Large intestine (tissue), 3 donors: Measurements from ENCODE around the gene DEAF1. TPM values are rescaled to one million over a fixed set of nuclear protein-coding genes. Genes with fewer than 3 reads are reported as not detected.
A peak's percentile ranks its signal among the peaks of the same experiment; 100 is the strongest.

Experiments
- DNase-seq, 2 donors: peaks; one replicate each; pipeline versions ENCODE4 v3.0.0 to v3.0.0-alpha.2; 2013
- H3K27ac ChIP-seq: one replicate; pipeline ENCODE4 v1.5.1; 2013; ENCODE audit warnings: low read length
- H3K27me3 ChIP-seq: 2 replicates; pipeline ENCODE4 v1.6.1; 2013; ENCODE audit warnings: low read length; ENCODE audit not compliant: control insufficient read depth, insufficient read depth
- H3K36me3 ChIP-seq: 2 replicates; pipeline ENCODE4 v1.6.1; 2013; ENCODE audit warnings: low read length; ENCODE audit not compliant: control insufficient read depth, insufficient read depth
- H3K4me1 ChIP-seq: one replicate; pipeline ENCODE4 v1.6.1; 2013; ENCODE audit warnings: low read length; ENCODE audit not compliant: control insufficient read depth, insufficient read depth
- H3K4me3 ChIP-seq: one replicate; pipeline ENCODE4 v1.5.1; 2013; ENCODE audit warnings: low read length
- H3K9me3 ChIP-seq: one replicate; pipeline ENCODE4 v1.6.1; 2013; ENCODE audit warnings: mild to moderate bottlenecking, low read depth, low read length, moderate library complexity; ENCODE audit not compliant: control insufficient read depth
- WGBS: methylation state at CpG from one replicate; pipeline ENCODE4 v1.1.5; 2013; ENCODE audit warnings: low lambda C conversion rate; ENCODE audit not compliant: insufficient coverage; 5-methylcytosine and 5-hydroxymethylcytosine counted together
- polyA plus RNA-seq: library from polyadenylated mRNA; unstranded; fragments of 120-200 nt; gene quantifications from one replicate; pipeline ENCODE4 v1.2.1, GENCODE V29; 2013

The DEAF1 gene
- polyA plus RNA-seq, 1 donor = 24.1 TPM

DNA sequence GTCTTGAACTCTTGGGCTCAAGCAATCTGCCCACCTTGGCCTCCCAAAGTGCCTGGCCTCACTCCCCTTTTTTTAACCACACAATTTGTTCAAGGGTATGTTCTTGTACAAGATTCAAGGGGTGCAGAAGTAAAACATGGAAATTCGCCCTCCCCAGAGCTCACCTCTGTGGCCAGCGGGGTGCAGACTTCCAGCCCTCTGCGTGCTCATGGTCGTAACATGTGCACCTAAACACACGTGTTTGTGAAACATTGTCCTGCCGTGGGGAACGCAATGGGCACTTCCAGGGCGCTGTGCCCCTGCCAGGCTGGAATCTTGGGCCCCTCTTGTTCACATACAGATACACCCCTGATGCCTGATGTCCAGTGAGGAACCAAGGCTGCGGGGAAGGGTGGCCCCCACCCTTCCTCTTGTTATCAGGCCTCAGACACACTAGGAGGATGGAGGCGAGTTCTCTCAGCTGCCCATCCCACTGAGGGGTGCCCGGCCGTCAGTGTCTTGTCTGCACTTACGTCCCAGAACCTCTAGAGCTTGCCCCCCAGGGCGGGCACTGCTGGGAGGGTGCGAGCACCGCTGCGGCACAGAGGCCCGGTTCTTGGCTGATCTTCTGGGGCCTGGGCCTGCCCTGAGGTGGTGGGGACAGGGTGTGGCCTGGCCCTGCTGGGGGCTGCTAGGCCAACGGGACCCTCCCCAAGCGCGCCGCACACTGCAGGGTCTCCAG, 6.9 kb upstream of the DEAF1 start:
- no peak for DNase-seq
- Histone ChIP-seq H3K27ac (no peak overlapping the region), H3K36me3 (peaks cover 18% of the 10 kb centered on the region)

DNA sequence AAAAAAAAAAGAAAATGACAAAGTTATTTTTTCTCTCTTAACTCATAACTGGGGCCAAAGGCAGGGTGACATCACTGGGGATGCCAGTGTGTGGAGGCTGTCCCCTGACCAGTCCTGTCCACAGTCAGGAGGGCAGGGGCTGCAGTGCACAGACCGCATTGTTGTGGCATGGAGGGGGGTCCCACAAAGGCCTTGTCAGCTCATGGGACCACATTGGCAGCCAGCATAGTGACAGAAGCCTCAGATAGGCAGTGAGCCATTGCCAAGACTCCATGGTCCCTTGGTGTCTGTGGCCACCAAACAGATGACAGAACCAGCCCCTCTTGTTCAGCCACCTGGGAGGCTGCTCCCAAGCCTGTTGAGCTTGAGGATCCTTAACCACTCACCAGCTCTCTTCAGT, 4.7 kb upstream of the DEAF1 start:
- no peak for DNase-seq
- no peaks in the 10 kb centered on the region for H3K9me3 ChIP-seq
- H3K27me3 ChIP-seq = no peaks in the 10 kb centered on the region
- H3K27ac ChIP-seq = no peak overlapping the region
- no CpG with 5 or more reads among the region's 1 CpG for WGBS
- no peak overlapping the region for H3K4me3 ChIP-seq
- peaks cover 30% of the 10 kb centered on the region for H3K4me1 ChIP-seq
- H3K36me3 ChIP-seq = peaks cover 18% of the 10 kb centered on the region

More for the DNA sequence above, 6.9 kb upstream of the DEAF1 start:
- peaks cover 33% of the 10 kb centered on the region for H3K4me1 ChIP-seq
- no CpG with 5 or more reads among the region's 22 CpGs for WGBS
- H3K9me3 ChIP-seq = no peaks in the 10 kb centered on the region
- H3K27me3 ChIP-seq = peaks cover 6% of the 10 kb centered on the region
- H3K4me3 ChIP-seq = no peak overlapping the region

DNA sequence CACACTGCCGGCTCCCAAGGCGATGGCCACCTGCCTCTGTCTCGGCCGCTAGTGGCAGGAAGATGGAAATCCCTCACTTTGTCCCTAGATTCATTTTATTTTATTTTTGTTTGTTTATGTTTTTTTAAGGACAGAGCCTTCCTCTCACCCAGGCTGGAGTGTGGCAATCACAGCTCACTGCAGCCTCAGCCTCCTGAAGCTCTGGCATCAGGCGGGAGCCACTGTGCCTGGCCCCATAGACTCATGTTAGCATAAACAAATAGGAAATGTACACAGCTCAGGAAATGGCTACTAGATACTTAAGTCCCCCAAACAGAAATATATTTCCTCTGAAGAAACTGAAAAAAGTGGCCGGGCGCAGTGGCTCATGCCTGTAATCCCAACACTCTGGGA, 4.1 kb upstream of the DEAF1 start:
- peaks cover 4% of the 10 kb centered on the region for H3K9me3 ChIP-seq
- H3K27ac ChIP-seq = no peak overlapping the region
- H3K4me1 ChIP-seq = peaks cover 27% of the 10 kb centered on the region
- peaks cover 16% of the 10 kb centered on the region for H3K36me3 ChIP-seq
- DNase-seq = no peak
- no peak overlapping the region for H3K4me3 ChIP-seq
- WGBS = 86% methylated on average over 4 of the region's 7 CpGs
- H3K27me3 ChIP-seq = no peaks in the 10 kb centered on the region

DNA sequence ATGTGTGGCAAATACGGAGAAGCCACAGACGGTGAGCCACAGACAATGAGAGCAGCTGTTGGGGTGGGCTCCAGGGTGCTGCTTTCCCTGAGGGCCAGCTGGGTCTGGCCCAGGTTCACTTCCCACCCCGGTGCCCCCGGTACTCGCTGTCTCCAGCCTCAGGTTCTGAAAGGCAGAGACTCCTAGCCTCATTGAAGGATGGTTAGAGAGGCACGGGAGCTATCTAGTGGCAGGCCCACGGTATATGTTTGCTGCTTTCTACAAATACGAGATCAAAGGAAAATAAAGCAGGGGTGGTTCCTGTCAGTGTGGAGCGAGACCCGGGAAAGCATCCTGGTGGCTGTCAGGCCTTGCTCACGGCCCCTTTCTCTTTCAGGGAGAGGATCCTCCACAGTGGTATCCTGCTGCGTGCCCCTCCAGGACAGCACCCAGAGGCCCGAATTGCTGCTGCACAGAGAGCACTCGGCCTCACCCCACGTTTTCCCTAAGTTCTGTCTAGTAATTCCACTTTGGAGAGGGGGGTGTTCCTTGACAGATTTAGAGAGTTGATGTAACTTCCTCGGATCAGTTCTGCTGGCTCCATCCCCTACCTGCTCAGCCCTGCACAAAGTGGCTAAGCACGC, 3.6 kb upstream of the DEAF1 start:
- Histone ChIP-seq H3K27me3 (no peaks in the 10 kb centered on the region), H3K4me1 (peaks cover 27% of the 10 kb centered on the region), H3K9me3 (peaks cover 9% of the 10 kb centered on the region), H3K4me3 (no peak overlapping the region), H3K36me3 (peaks cover 16% of the 10 kb centered on the region), H3K27ac (no peak overlapping the region)
- 80% methylated on average over 1 of the region's 17 CpGs for WGBS
- DNase-seq = no peak

DNA sequence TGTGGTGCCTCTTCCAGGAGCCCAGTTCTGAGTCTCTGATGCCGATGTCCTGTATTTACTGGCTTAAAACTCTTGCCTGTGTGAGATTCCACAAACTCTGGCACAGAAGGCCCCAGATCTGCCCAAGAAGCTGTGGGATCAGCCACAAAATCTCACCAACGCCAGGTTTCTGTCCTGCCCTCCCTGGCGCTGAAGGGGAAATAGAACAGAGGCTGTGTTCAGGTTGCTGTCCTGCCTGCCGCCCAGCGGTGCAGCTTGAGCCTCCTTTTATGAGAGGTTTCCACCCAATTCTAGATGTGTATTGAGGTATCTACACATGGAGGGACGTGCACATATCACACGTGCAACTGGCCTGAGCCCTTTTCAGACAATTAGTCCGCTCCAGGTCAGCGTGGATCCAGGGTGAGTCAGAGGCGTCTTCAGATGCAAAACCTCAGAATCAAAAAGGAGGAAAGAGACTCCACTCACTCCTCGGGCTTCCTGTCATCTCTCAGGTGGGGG, 2.8 kb upstream of the DEAF1 start:
- Histone ChIP-seq H3K27ac (no peak overlapping the region), H3K4me1 (peaks cover 22% of the 10 kb centered on the region), H3K9me3 (peaks cover 9% of the 10 kb centered on the region), H3K36me3 (peaks cover 12% of the 10 kb centered on the region), H3K4me3 (no peak overlapping the region), H3K27me3 (no peaks in the 10 kb centered on the region)
- no CpG with 5 or more reads among the region's 11 CpGs for WGBS
- no peak for DNase-seq

DNA sequence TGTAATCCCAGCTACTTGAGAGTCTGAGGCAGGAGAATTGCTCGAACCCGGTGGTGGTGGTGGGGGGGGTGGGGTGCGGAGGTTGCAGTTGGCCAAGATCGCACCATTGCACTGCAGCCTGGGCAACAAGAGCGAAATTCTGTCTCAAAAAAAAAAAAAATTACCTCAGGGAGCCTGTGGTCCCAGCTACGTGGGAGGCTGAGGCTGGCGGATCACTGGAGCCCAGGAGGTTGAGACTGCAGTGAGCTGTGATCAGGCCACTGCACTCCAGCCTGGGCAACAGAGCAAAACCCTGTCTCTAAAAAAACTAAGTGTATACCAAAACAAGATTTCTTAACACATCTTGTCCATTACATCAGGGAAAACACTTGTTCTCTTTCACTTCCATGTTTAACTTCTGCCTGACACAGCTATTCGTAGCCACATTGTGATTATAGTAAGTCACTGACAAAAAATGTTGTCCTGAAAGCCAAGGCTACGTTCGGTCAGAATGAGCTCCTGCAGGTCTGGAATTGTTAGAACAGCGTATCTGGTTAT, 2.0 kb upstream of the DEAF1 start:
- H3K4me3 ChIP-seq = no peak overlapping the region
- peaks cover 18% of the 10 kb centered on the region for H3K4me1 ChIP-seq
- WGBS = 57% methylated on average over 1 of the region's 11 CpGs

DNA sequence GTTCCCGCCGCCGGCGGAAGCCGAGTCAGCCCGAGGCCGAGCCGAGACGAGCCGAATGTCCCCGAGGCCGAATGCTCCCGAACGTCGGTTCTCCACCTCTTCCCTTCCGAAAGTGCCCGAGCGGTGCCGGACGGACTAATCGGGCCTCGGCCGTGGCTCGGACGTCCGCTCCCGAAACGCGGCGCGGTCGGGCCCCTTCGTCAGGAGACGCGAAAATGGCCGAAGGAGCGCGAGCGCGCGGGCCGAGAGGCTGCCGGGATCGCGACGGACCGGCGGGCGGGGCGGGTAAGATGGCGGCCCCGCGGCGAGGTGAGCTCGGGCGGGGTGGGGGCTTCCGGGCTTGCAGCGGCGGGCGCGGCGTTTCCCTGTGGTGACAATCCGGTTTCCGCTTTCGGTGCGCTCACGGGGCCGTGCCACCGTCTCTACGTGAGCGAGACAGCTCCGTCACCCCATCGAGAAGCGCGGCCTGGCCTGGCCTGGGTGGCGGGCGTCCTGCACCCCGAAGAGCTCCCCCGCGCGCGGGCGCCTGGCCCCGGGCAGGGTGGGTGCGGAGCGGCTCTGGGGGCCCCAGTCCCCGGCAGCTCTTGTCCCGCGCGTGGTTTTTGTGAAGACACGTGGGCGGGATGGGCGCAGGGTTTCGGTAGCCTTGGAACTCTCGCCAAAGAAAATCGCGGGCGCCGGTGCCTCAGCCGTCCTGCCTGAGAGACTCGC, 671 bp upstream of the DEAF1 start, which contains the start of gene TMEM80:
TSS of gene TMEM80 (plus strand) at position 279 of the 711 bp plus-strand sequence. CDS start at position 291, 12 bp downstream.
- Histone ChIP-seq H3K4me3 (peak within 1 kb of the TSS; percentile 57), H3K36me3 (peaks cover 4% of the 10 kb centered on the region), H3K9me3 (peaks cover 11% of the 10 kb centered on the region), H3K4me1 (peaks cover 23% of the 10 kb centered on the region), H3K27me3 (no peaks in the 10 kb centered on the region), H3K27ac (peak within 1 kb of the TSS; percentile 86)
- no CpG with 5 or more reads among the region's 101 CpGs for WGBS
- DNase-seq = peak; percentile 99

More for the DNA sequence above, 2.0 kb upstream of the DEAF1 start:
- Histone ChIP-seq H3K36me3 (peaks cover 9% of the 10 kb centered on the region), H3K27ac (no peak overlapping the region), H3K27me3 (no peaks in the 10 kb centered on the region), H3K9me3 (peaks cover 9% of the 10 kb centered on the region)
- DNase-seq = no peak

DNA sequence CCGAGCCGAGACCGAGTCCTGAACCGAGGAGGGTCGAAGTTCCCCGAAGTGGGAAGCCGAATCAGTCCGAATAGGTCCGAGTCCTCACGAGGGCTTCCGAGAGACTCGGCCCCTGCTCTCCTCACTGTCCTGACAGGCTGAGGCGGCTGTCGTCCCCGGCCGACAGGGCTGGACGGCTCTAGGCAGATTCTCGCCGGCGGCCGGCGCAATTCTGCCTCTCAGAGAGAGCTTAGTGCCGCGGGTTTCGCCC, 191 bp upstream of the DEAF1 start:
- no CpG with 5 or more reads among the region's 25 CpGs for WGBS
- Histone ChIP-seq H3K4me3 (peak overlapping the region; percentile 57), H3K9me3 (peaks cover 11% of the 10 kb centered on the region), H3K36me3 (peaks cover 4% of the 10 kb centered on the region), H3K27ac (peak overlapping the region; percentile 86), H3K27me3 (no peaks in the 10 kb centered on the region), H3K4me1 (peaks cover 24% of the 10 kb centered on the region)
- no peak for DNase-seq

DNA sequence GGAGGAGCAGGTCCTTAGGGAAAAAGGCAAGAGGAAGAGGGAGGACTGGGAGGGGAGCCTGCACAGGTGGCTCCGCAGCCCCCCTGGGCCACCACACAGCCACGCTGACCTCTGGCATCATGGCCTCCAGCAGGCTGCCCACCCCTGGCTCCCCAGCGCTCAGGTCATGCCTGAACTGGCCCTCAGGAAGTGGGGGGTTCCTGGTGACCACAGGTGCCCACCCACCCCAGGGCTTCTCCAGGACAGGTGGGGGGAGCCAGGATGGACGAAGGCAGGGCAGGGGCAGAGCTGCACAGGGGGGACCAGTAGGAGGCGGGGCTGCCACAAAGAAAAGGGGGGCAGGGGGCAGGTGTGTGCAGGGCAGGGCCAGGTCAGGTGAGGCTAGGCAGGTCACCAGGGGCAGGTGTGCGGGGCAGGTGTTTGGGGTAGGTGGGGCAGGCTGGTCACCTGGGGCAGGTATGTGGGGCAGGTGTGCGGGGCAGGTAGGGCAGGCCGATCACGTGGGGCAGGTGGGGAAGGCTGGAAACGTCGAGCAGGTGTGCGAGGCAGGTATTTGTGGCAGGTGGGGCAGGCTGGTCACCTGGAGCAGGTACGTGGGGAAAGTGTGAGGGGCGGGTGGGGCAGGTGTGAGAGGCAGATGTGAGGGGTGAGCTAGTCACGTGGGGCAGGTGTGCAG, 997 bp downstream of the DEAF1 start:
- H3K4me3 ChIP-seq = no peak overlapping the region

DNA sequence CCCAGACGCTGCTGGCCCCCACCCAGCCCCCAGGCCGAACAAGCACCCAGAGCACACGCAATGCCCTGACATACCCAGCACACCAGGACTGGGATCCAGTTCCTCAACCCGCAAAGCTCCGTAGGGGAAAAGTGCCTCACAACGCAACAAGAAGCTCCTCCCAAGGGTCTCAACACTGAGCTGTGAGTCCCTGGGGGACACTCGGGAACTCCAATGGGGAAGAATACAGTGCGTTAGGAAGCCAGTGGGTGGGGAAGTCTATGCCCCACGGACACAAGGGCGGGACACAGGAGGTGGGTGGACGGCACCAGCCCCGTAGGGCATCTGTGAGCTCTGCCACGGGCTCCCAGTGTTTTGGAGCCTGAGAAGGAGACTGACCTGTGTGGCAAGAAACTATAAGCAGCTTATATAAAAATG, 1.6 kb downstream of the DEAF1 start:
- H3K27ac ChIP-seq = no peak overlapping the region
- peaks cover 11% of the 10 kb centered on the region for H3K9me3 ChIP-seq
- H3K36me3 ChIP-seq = peaks cover 11% of the 10 kb centered on the region
- peaks cover 24% of the 10 kb centered on the region for H3K4me1 ChIP-seq
- no peak overlapping the region for H3K4me3 ChIP-seq
- no CpG with 5 or more reads among the region's 13 CpGs for WGBS
- no peaks in the 10 kb centered on the region for H3K27me3 ChIP-seq
- no peak for DNase-seq

More for the DNA sequence above, 997 bp downstream of the DEAF1 start:
- H3K27me3 ChIP-seq = no peaks in the 10 kb centered on the region
- H3K9me3 ChIP-seq = peaks cover 11% of the 10 kb centered on the region
- no peak overlapping the region for H3K27ac ChIP-seq
- peak in 1 of 2 donors; percentile 52 for DNase-seq
- peaks cover 24% of the 10 kb centered on the region for H3K4me1 ChIP-seq
- WGBS = 100% methylated on average over 1 of the region's 15 CpGs
- peaks cover 5% of the 10 kb centered on the region for H3K36me3 ChIP-seq
